HEK293 (cell line): Measurements from ENCODE around the gene VEGFA.

ENCODE experiments used
- CTCF ChIA-PET: fragments of 350-600 bp; formaldehyde crosslinking; extraction: SDS; loops from one replicate; lab custom pipeline; 2021; ENCODE audit warnings: antibody characterized with exemption; lab: Yijun Ruan, JAX
- POLR2A ChIA-PET: fragments of 300-600 bp; formaldehyde crosslinking; extraction: SDS; loops from one replicate; lab custom pipeline; 2020; ENCODE audit warnings: antibody characterized with exemption, inconsistent platforms; lab: Yijun Ruan, JAX
- H3K27ac ChIP-seq: fragments of 200-500 bp; sonication (Bioruptor generic); 2 replicates; pipeline ENCODE4 v1.5.1; 2014; ENCODE audit warnings: low read depth, low read length, control low read depth, inconsistent platforms; ENCODE audit errors: extremely low read depth
- H3K36me3 ChIP-seq, 2 experiments: fragments of 200-500 bp in 1 of 2; sonication (Bioruptor generic) in 1 of 2; 1 replicate in 1 of 2; 2 replicates in 1 of 2; pipeline ENCODE4 v1.5.1; 2014 to 2017; ENCODE audit warnings: inconsistent platforms in 2 of 2, low read length in 2 of 2; ENCODE audit not compliant: control insufficient read depth in 2 of 2, insufficient read depth in 1 of 2
- H3K4me1 ChIP-seq: fragments of 200-500 bp; sonication (Bioruptor generic); 2 replicates; pipeline ENCODE4 v1.5.1; 2014; ENCODE audit warnings: mild to moderate bottlenecking, low read length, inconsistent platforms; ENCODE audit not compliant: control insufficient read depth, insufficient read depth
- H3K4me3 ChIP-seq: 2 replicates; pipeline ENCODE4 v1.5.1; 2011; ENCODE audit warnings: low read depth, mild to moderate bottlenecking, control low read depth, low read length, moderate library complexity
- H3K9me3 ChIP-seq: fragments of 200-500 bp; sonication (Bioruptor generic); 2 replicates; pipeline ENCODE4 v1.5.1; 2014; ENCODE audit warnings: low read depth, low read length, inconsistent platforms; ENCODE audit not compliant: control insufficient read depth, insufficient read depth
- EGR2 ChIP-seq: fragments of 450-650 bp; formaldehyde crosslinking; IDR thresholded peaks from 2 replicates; pipeline ENCODE4 v1.5.1; 2016; ENCODE audit warnings: low read depth, missing biosample characterization, missing genetic modification characterization
- KLF8 ChIP-seq: fragments of 450-650 bp; formaldehyde crosslinking; IDR thresholded peaks from 2 replicates; pipeline ENCODE4 v1.5.1; 2016; ENCODE audit warnings: missing biosample characterization, missing genetic modification characterization
- PRDM1 ChIP-seq: fragments of 450-650 bp; formaldehyde crosslinking; IDR thresholded peaks from 2 replicates; pipeline ENCODE4; 2016; ENCODE audit warnings: missing biosample characterization, missing genetic modification characterization
- PRDM6 ChIP-seq: fragments of 450-650 bp; formaldehyde crosslinking; IDR thresholded peaks from 2 replicates; pipeline ENCODE4 v1.5.1; 2017; ENCODE audit warnings: missing biosample characterization, missing genetic modification characterization
- ZFHX2 ChIP-seq: fragments of 450-650 bp; formaldehyde crosslinking; conservative IDR thresholded peaks from 2 replicates; pipeline ENCODE4 v1.5.1; 2016; ENCODE audit warnings: missing biosample characterization, missing genetic modification characterization
- ZNF24 ChIP-seq: fragments of 450-650 bp; formaldehyde crosslinking; IDR thresholded peaks from 2 replicates; pipeline ENCODE4 v1.5.1; 2016; ENCODE audit warnings: missing biosample characterization, missing genetic modification characterization
- ZNF248 ChIP-seq: fragments of 450-650 bp; formaldehyde crosslinking; IDR thresholded peaks from 2 replicates; pipeline ENCODE4 v1.5.1; 2017; ENCODE audit warnings: missing biosample characterization, missing genetic modification characterization
- ZNF266 ChIP-seq: fragments of 450-650 bp; formaldehyde crosslinking; IDR thresholded peaks from 2 replicates; pipeline ENCODE4 v1.5.1; 2016; ENCODE audit warnings: missing biosample characterization, missing genetic modification characterization, low read depth
- ZNF292 ChIP-seq: fragments of 450-650 bp; formaldehyde crosslinking; IDR thresholded peaks from 2 replicates; pipeline ENCODE4 v1.5.1; 2016; ENCODE audit warnings: low read depth, missing biosample characterization, missing genetic modification characterization, borderline replicate concordance
- ZNF311 ChIP-seq: fragments of 450-650 bp; formaldehyde crosslinking; IDR thresholded peaks from 2 replicates; pipeline ENCODE4 v1.5.1; 2017; ENCODE audit warnings: missing biosample characterization, missing genetic modification characterization, borderline replicate concordance
- ZNF354C ChIP-seq: fragments of 450-650 bp; formaldehyde crosslinking; IDR thresholded peaks from 2 replicates; pipeline ENCODE4 v1.5.1; 2016; ENCODE audit warnings: missing biosample characterization, missing genetic modification characterization, low read depth, borderline replicate concordance
- ZNF362 ChIP-seq: fragments of 450-650 bp; formaldehyde crosslinking; IDR thresholded peaks from 2 replicates; pipeline ENCODE4 v1.5.1; 2016; ENCODE audit warnings: missing biosample characterization, missing genetic modification characterization
- ZNF501 ChIP-seq: fragments of 450-650 bp; formaldehyde crosslinking; IDR thresholded peaks from 2 replicates; pipeline ENCODE4 v1.5.1; 2016; ENCODE audit warnings: missing biosample characterization, missing genetic modification characterization
- ZNF580 ChIP-seq: fragments of 450-650 bp; formaldehyde crosslinking; IDR thresholded peaks from 2 replicates; pipeline ENCODE4 v1.5.1; 2016; ENCODE audit warnings: missing biosample characterization, missing genetic modification characterization
- ZNF610 ChIP-seq: fragments of 450-650 bp; formaldehyde crosslinking; IDR thresholded peaks from 2 replicates; pipeline ENCODE4 v1.5.1; 2016; ENCODE audit warnings: missing biosample characterization, missing genetic modification characterization, borderline replicate concordance
- ZNF785 ChIP-seq: fragments of 450-650 bp; formaldehyde crosslinking; IDR thresholded peaks from 2 replicates; pipeline ENCODE4 v1.5.1; 2016; ENCODE audit warnings: missing biosample characterization, missing genetic modification characterization
- ZXDB ChIP-seq: fragments of 450-650 bp; formaldehyde crosslinking; IDR thresholded peaks from 2 replicates; pipeline ENCODE4 v1.5.1; 2016; ENCODE audit warnings: missing biosample characterization, missing genetic modification characterization
- TF ChIP-seq, protein P1 (sequence below): fragments of 450-650 bp; formaldehyde crosslinking; IDR thresholded peaks from 2 replicates; pipeline ENCODE4 v1.5.1; 2016; ENCODE audit warnings: missing biosample characterization, missing genetic modification characterization

The VEGFA gene

DNA sequence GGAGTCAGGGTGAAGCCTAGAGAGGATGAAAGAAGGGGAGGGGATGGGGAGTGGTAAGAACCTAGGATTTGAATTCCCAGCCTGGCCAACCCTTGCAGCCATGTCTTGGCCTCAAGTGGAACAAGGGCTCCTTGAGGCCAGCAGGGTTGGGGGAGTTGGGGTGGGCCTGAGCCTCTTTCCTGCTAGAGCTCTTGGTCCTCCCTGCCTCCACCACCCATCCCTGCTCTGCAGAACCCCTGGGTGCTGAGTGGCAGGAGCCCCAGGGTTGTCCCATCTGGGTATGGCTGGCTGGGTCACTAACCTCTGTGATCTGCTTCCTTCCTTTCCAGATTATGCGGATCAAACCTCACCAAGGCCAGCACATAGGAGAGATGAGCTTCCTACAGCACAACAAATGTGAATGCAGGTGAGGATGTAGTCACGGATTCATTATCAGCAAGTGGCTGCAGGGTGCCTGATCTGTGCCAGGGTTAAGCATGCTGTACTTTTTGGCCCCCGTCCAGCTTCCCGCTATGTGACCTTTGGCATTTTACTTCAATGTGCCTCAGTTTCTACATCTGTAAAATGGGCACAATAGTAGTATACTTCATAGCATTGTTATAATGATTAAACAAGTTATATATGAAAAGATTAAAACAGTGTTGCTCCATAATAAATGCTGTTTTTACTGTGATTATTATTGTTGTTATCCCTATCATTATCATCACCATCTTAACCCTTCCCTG is 8.3 kb downstream of the VEGFA start:
- peaks cover 14% of the 10 kb centered on the region for H3K4me1 ChIP-seq

DNA sequence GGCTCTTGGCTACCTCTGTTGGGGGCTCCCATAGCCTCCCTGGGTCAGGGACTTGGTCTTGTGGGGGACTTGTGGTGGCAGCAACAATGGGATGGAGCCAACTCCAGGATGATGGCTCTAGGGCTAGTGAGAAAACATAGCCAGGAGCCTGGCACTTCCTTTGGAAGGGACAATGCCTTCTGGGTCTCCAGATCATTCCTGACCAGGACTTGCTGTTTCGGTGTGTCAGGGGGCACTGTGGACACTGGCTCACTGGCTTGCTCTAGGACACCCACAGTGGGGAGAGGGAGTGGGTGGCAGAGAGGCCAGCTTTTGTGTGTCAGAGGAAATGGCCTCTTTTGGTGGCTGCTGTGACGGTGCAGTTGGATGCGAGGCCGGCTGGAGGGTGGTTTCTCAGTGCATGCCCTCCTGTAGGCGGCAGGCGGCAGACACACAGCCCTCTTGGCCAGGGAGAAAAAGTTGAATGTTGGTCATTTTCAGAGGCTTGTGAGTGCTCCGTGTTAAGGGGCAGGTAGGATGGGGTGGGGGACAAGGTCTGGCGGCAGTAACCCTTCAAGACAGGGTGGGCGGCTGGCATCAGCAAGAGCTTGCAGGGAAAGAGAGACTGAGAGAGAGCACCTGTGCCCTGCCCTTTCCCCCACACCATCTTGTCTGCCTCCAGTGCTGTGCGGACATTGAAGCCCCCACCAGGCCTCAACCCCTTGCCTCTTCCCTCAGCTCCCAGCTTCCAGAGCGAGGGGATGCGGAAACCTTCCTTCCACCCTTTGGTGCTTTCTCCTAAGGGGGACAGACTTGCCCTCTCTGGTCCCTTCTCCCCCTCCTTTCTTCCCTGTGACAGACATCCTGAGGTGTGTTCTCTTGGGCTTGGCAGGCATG is 9.2 kb downstream of the VEGFA start:
- ChIA-PET CTCF (interaction anchor here (0.6 to 1.1 kb wide), 5 partner anchors 9 to 300 kb away, joined by 3 to 5 read pairs (median 3); partner anchors contain the start of gene VEGFA), POLR2A (interaction anchor here (0.5 to 1.1 kb wide), 2 partner anchors 9 to 57 kb away, joined by 3 read pairs; no protein-coding TSS in a partner anchor)
- H3K27ac ChIP-seq: no peak overlapping the region
- TF ChIP-seq ZXDB (tag by site-specific recombination) (no peak), ZNF610 (tag by site-specific recombination) (no peak), PRDM6 (tag by site-specific recombination) (no peak), ZNF580 (tag by site-specific recombination) (no peak), ZNF248 (tag by site-specific recombination) (no peak), PRDM1 (tag by site-specific recombination) (peak; percentile 51), ZNF501 (tag by site-specific recombination) (no peak), ZFHX2 (tag by site-specific recombination) (peak; percentile 49), EGR2 (tag by site-specific recombination) (peak; percentile 30; the same call in 1 of the 2 replicates), ZNF362 (tag by site-specific recombination) (no peak), ZNF292 (tag by site-specific recombination) (no peak), ZNF354C (tag by site-specific recombination) (no peak)
- H3K36me3 ChIP-seq: peaks cover 0 to 94% of the 10 kb centered on the region in 2 experiments; a peak in 2 of 3 replicates
- no peak overlapping the region for H3K4me3 ChIP-seq
- H3K9me3 ChIP-seq: no peaks in the 10 kb centered on the region
- H3K4me1 ChIP-seq: peaks cover 14% of the 10 kb centered on the region

More for the DNA sequence above, 8.3 kb downstream of the VEGFA start:
- H3K4me3 ChIP-seq: no peak overlapping the region
- peaks cover 0 to 85% of the 10 kb centered on the region in 2 experiments; a peak in 2 of 3 replicates for H3K36me3 ChIP-seq
- TF ChIP-seq ZNF580 (tag by site-specific recombination) (0 out of 2 replicates have a peak, but pooled peaks have one; percentile 17), KLF8 (tag by site-specific recombination) (peak; percentile 55; the same call in 1 of the 2 replicates), ZNF24 (tag by site-specific recombination) (no peak), ZNF785 (tag by site-specific recombination) (no peak), ZNF266 (no peak), ZNF311 (no peak)
- TF ChIP-seq, protein P1, sequence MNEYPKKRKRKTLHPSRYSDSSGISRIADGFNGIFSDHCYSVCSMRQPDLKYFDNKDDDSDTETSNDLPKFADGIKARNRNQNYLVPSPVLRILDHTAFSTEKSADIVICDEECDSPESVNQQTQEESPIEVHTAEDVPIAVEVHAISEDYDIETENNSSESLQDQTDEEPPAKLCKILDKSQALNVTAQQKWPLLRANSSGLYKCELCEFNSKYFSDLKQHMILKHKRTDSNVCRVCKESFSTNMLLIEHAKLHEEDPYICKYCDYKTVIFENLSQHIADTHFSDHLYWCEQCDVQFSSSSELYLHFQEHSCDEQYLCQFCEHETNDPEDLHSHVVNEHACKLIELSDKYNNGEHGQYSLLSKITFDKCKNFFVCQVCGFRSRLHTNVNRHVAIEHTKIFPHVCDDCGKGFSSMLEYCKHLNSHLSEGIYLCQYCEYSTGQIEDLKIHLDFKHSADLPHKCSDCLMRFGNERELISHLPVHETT (tag by site-specific recombination): peak; percentile 40; the same call in 1 of the 2 replicates
- POLR2A ChIA-PET: interaction anchor here (1.4 kb wide), 1 partner anchor 9 kb away, joined by 4 read pairs; no protein-coding TSS in a partner anchor
- H3K9me3 ChIP-seq: no peaks in the 10 kb centered on the region
- no peak overlapping the region for H3K27ac ChIP-seq
- CTCF ChIA-PET: interaction anchor here (0.6 to 1.1 kb wide), 3 partner anchors 24 to 301 kb away, joined by 3 to 5 read pairs (median 3); no protein-coding TSS in a partner anchor
